ENCODE results near the gene EFCAB6.

GRCh38 chr22:43860831-43861230 is 48.7 kb upstream of the EFCAB6 start:
- no peak for TF ChIP-seq CTCF (IDR thresholded peaks at IDR 0.05)
- TF ChIP-seq POLR2A (IDR thresholded peaks at IDR 0.05) = no peak

Measured in right lobe of liver (tissue), 4 donors.